H1 (cell line): ENCODE data around the gene MBOAT1. TPM values are rescaled to one million over a fixed set of nuclear protein-coding genes. Genes with fewer than 3 reads are reported as not detected.

Source experiments
- CTCF ChIA-PET: fragments of 300-600 bp; sonication (Branson Sonifier 250); formaldehyde crosslinking; loops from one replicate; lab custom pipeline; 2021; ENCODE audit not compliant: partially characterized antibody; lab: Charles Lee
- POLR2A ChIA-PET: fragments of 300-600 bp; sonication (Branson Sonifier 250); formaldehyde crosslinking; loops from one replicate; lab custom pipeline; 2021; ENCODE audit warnings: inconsistent platforms; ENCODE audit not compliant: partially characterized antibody; lab: Charles Lee
- DNase-seq, 2 experiments: peaks; one replicate each; pipeline versions ENCODE4 v3.0.0 to v3.0.0-alpha.2; 2010 to 2022; ENCODE audit warnings: low spot score in 2 of 2, low read depth in 1 of 2, mixed read lengths in 1 of 2
- FAIRE-seq: peaks from 2 replicates; lab custom pipeline; 2011; peaks lifted over from hg19 to GRCh38; lab: Jason Lieb, UNC
- H2AFZ ChIP-seq: 2 replicates; pipeline ENCODE4 v1.8.1; 2012; ENCODE audit warnings: low read length, inconsistent platforms
- H2AK5ac ChIP-seq: 2 replicates; pipeline ENCODE4 v1.6.1; 2013; ENCODE audit warnings: low read depth, low read length
- H2BK120ac ChIP-seq: replicated peaks from 2 replicates; pipeline ENCODE3; 2013; ENCODE audit warnings: low read depth, low read length, inconsistent platforms
- H2BK12ac ChIP-seq: 2 replicates; pipeline ENCODE4 v1.6.1; 2013; ENCODE audit warnings: low read depth, low read length
- H2BK15ac ChIP-seq: 2 replicates; pipeline ENCODE4 v1.6.1; 2013; ENCODE audit warnings: low read length
- H2BK20ac ChIP-seq: 2 replicates; pipeline ENCODE4 v1.6.1; 2013; ENCODE audit warnings: low read length
- H2BK5ac ChIP-seq: 2 replicates; pipeline ENCODE4 v1.6.1; 2013; ENCODE audit warnings: low read depth, low read length
- H3K14ac ChIP-seq: 2 replicates; pipeline ENCODE4 v1.6.1; 2013; ENCODE audit warnings: inconsistent platforms; ENCODE audit not compliant: insufficient read length
- H3K18ac ChIP-seq: 2 replicates; pipeline ENCODE4 v1.6.1; 2013; ENCODE audit warnings: low read length; ENCODE audit errors: extremely low read depth
- H3K23ac ChIP-seq: 2 replicates; pipeline ENCODE4 v1.6.1; 2013; ENCODE audit warnings: inconsistent platforms; ENCODE audit not compliant: insufficient read length
- H3K23me2 ChIP-seq: 2 replicates; pipeline ENCODE4 v1.6.1; 2013; ENCODE audit warnings: low read depth, low read length
- H3K27ac ChIP-seq: 2 replicates; pipeline ENCODE4 v1.6.1; 2011; ENCODE audit warnings: low read depth, low read length, inconsistent platforms
- H3K27me3 ChIP-seq, 4 experiments: replicated peaks in 1 of 4; 1 replicate in 1 of 4; 2 replicates in 3 of 4; pipeline versions ENCODE4 v1.6.1 to v1.8.1; 2011 to 2013; ENCODE audit warnings: low read length in 3 of 4, mild to moderate bottlenecking in 3 of 4, inconsistent platforms in 2 of 4, mixed read lengths in 2 of 4, moderate library complexity in 1 of 4; ENCODE audit not compliant: control insufficient read depth in 3 of 4, insufficient read depth in 3 of 4; ENCODE audit errors: extremely low read depth in 1 of 4
- H3K36me3 ChIP-seq, 4 experiments: 2 replicates each; pipeline versions ENCODE4 v1.6.1 to v1.8.1; 2011 to 2013; ENCODE audit warnings: mild to moderate bottlenecking in 4 of 4, low read length in 3 of 4, moderate library complexity in 2 of 4, control low read depth in 1 of 4, inconsistent platforms in 1 of 4; ENCODE audit not compliant: insufficient read depth in 4 of 4, control insufficient read depth in 2 of 4
- H3K4ac ChIP-seq: replicated peaks from 2 replicates; pipeline ENCODE3; 2013; ENCODE audit warnings: low read length, low read depth, mixed read lengths, inconsistent platforms; ENCODE audit not compliant: insufficient read length
- H3K4me1 ChIP-seq, 4 experiments: replicated peaks in 1 of 4; 1 replicate in 1 of 4; 2 replicates in 3 of 4; pipeline versions ENCODE4 v1.6.1 to v1.8.1; 2011 to 2013; ENCODE audit warnings: low read length in 3 of 4, inconsistent platforms in 2 of 4, mixed read lengths in 1 of 4; ENCODE audit not compliant: insufficient read depth in 4 of 4, control insufficient read depth in 3 of 4
- H3K4me2 ChIP-seq, 2 experiments: 2 replicates each; pipeline versions ENCODE4 v1.6.1 to v1.8.1; 2011 to 2013; ENCODE audit warnings: low read depth in 2 of 2, low read length in 2 of 2, control low read depth in 1 of 2, inconsistent platforms in 1 of 2, mild to moderate bottlenecking in 1 of 2; ENCODE audit not compliant: insufficient read depth in 1 of 2
- H3K4me3 ChIP-seq, 4 experiments: fragments of 200-600, 300-600 bp in 1 of 4; sonication (generic), shearing (Covaris generic), sonication (Bioruptor Twin) in 1 of 4; 2 replicates each; pipeline versions ENCODE4 v1.5.1 to v1.8.1; 2011 to 2016; ENCODE audit warnings: low read length in 4 of 4, low read depth in 3 of 4, control low read depth in 2 of 4, inconsistent platforms in 2 of 4, mild to moderate bottlenecking in 2 of 4, mixed read lengths in 1 of 4, moderate library complexity in 1 of 4; ENCODE audit not compliant: insufficient read depth in 2 of 4; ENCODE audit errors: extremely low read depth in 1 of 4
- H3K56ac ChIP-seq: replicated peaks from 2 replicates; pipeline ENCODE3; 2013; ENCODE audit warnings: low read depth, mild to moderate bottlenecking, mixed read lengths, low read length, inconsistent platforms; ENCODE audit not compliant: insufficient read length
- H3K79me1 ChIP-seq: 2 replicates; pipeline ENCODE4 v1.6.1; 2013; ENCODE audit warnings: low read depth, low read length, control low read depth
- H3K79me2 ChIP-seq, 2 experiments: 2 replicates each; pipeline versions ENCODE4 v1.6.1 to v1.8.1; 2012 to 2013; ENCODE audit warnings: low read length in 2 of 2, mild to moderate bottlenecking in 2 of 2, inconsistent platforms in 1 of 2; ENCODE audit not compliant: insufficient read depth in 2 of 2, control insufficient read depth in 1 of 2
- H3K9ac ChIP-seq, 4 experiments: replicated peaks in 1 of 4; 1 replicate in 1 of 4; 2 replicates in 3 of 4; pipeline versions ENCODE4 v1.6.1 to v1.8.1; 2011 to 2013; ENCODE audit warnings: low read depth in 3 of 4, low read length in 3 of 4, control low read depth in 2 of 4, mild to moderate bottlenecking in 2 of 4, moderate library complexity in 2 of 4, inconsistent platforms in 1 of 4; ENCODE audit errors: extremely low read depth in 1 of 4
- H3K9me3 ChIP-seq, 2 experiments: 2 replicates each; pipeline versions ENCODE4 v1.6.1 to v1.8.1; 2012 to 2013; ENCODE audit warnings: mild to moderate bottlenecking in 2 of 2, moderate library complexity in 2 of 2, control low read depth in 1 of 2, inconsistent platforms in 1 of 2, low read depth in 1 of 2, low read length in 1 of 2, mixed read lengths in 1 of 2; ENCODE audit not compliant: insufficient read depth in 2 of 2
- H4K20me1 ChIP-seq, 2 experiments: replicated peaks in 1 of 2; 2 replicates each; pipeline versions ENCODE3 to v1.8.1; 2011 to 2013; ENCODE audit warnings: inconsistent platforms in 2 of 2, low read length in 2 of 2, mild to moderate bottlenecking in 1 of 2; ENCODE audit not compliant: insufficient read depth in 2 of 2, control insufficient read depth in 1 of 2
- H4K5ac ChIP-seq: 2 replicates; pipeline ENCODE4 v1.6.1; 2013; ENCODE audit warnings: low read length, low read depth, mixed read lengths, inconsistent platforms; ENCODE audit not compliant: insufficient read length
- H4K8ac ChIP-seq: 2 replicates; pipeline ENCODE4 v1.8.0; 2013; ENCODE audit warnings: mild to moderate bottlenecking, moderate library complexity, low read length, inconsistent platforms; ENCODE audit not compliant: insufficient read depth; ENCODE audit errors: extremely low read depth
- H4K91ac ChIP-seq: replicated peaks from 2 replicates; pipeline ENCODE3; 2013; ENCODE audit warnings: low read length, mixed read lengths, inconsistent platforms; ENCODE audit not compliant: insufficient read length
- KDM4A ChIP-seq: IDR thresholded peaks from one replicate; pipeline ENCODE4 v1.7.1; 2012; ENCODE audit warnings: low read depth, mild to moderate bottlenecking, moderate library complexity, low read length, inconsistent platforms; ENCODE audit not compliant: severe bottlenecking
- WGBS, 2 experiments: shearing (Covaris generic) in 1 of 2; methylation state at CpG; one replicate each; pipeline versions ENCODE4 v1.1.6 to v1.1.7; 2013 to 2015; ENCODE audit warnings: low lambda C conversion rate in 2 of 2, mixed read lengths in 2 of 2, inconsistent platforms in 1 of 2, low coverage in 1 of 2, missing lambda C conversion rate in 1 of 2; ENCODE audit not compliant: insufficient replicate concordance in 2 of 2, insufficient coverage in 1 of 2, insufficient read length in 1 of 2; ENCODE audit errors: extremely low coverage in 1 of 2, missing lambda C conversion rate in 1 of 2; 5-methylcytosine and 5-hydroxymethylcytosine counted together
- polyA plus RNA-seq, 7 experiments: library from polyadenylated mRNA; depleted of rRNA in 3 of 7; stranded (reverse) in 5 of 7; unstranded in 2 of 7; fragments of >200 nt in 5 of 7; fragments of 200-250 nt in 2 of 7; gene quantifications; 1 replicate in 5 of 7; 2 replicates in 1 of 7; 4 replicates in 1 of 7; pipeline versions ENCODE4 v1.2.1 to v1.2.3, GENCODE V29; 2011 to 2013; ENCODE audit warnings: missing spikeins in 2 of 7, mixed read lengths in 2 of 7
- total RNA-seq: library from RNA; stranded (reverse); fragmentation: NEBNext Ultra II Directional; extraction: Animal tissue kit (Norgen Biotek cat#: 25700); gene quantifications from 2 replicates; pipeline ENCODE4 v1.2.1, GENCODE V29; 2021

Gene MBOAT1
- total and polyA plus RNA-seq, 2 of the 8 experiments (the other 6 are each of a cell fraction or from before 2014, with no cell fraction given), result 4.9 to 19.5 TPM

- FAIRE-seq, result no peak
- no peaks in the 10 kb centered on the region for H3K4me1 ChIP-seq
- no peak overlapping the region for H2BK5ac ChIP-seq
- CTCF ChIA-PET, result no interaction called here
- H3K79me1 ChIP-seq, result no peaks in the 10 kb centered on the region
- H3K23ac ChIP-seq, result no peak overlapping the region
- H2BK15ac ChIP-seq, result no peak overlapping the region
- H3K79me2 ChIP-seq, result no peaks in the 10 kb centered on the region
- DNase-seq, result no peak
- no peak overlapping the region for H3K14ac ChIP-seq
- H3K23me2 ChIP-seq, result no peaks in the 10 kb centered on the region
- H4K5ac ChIP-seq, result no peak overlapping the region
- H3K9ac ChIP-seq, result no peak overlapping the region
- H2BK20ac ChIP-seq, result no peak overlapping the region
- WGBS, 2 experiments, result 92% methylated on average over 7 of the region's 7 CpGs; no CpG with 5 or more reads in 1 of the 2 experiments
- H3K56ac ChIP-seq, result no peak overlapping the region
- H3K18ac ChIP-seq, result no peak overlapping the region
- H3K4me2 ChIP-seq, result no peak overlapping the region
- no peak overlapping the region for H2AK5ac ChIP-seq
- H2BK120ac ChIP-seq, result no peak overlapping the region
- H3K27ac ChIP-seq, result no peak overlapping the region
- no peak overlapping the region for H4K8ac ChIP-seq
- no peaks in the 10 kb centered on the region for H3K36me3 ChIP-seq
- no peaks in the 10 kb centered on the region for H3K27me3 ChIP-seq
- no peak overlapping the region for H2BK12ac ChIP-seq
- H4K91ac ChIP-seq, result no peak overlapping the region
- no peak overlapping the region for H3K4me3 ChIP-seq
- H3K4ac ChIP-seq, result no peak overlapping the region
- POLR2A ChIA-PET, result no interaction called here
- H4K20me1 ChIP-seq, result no peaks in the 10 kb centered on the region
- no peaks in the 10 kb centered on the region for H3K9me3 ChIP-seq
- H2AFZ ChIP-seq, result peak overlapping the region; percentile 32; the same call in 1 of the 2 replicates
- TF ChIP-seq KDM4A, result no peak
Observed at GRCh38 chr6:20260360-20260759, 48.1 kb upstream of the MBOAT1 start.
